ENCODE data around the gene FLT3LG. TPM values are rescaled to one million over a fixed set of nuclear protein-coding genes. Genes with fewer than 3 reads are reported as not detected.
"Not testable (repeated sequence)": the region's sequence is repeated elsewhere in the genome, so short reads cannot be mapped to it uniquely, and the experiment has no call there.

Gene FLT3LG
- total RNA-seq, 6 experiments from 2014 or later, result 0.80 to 4.4 (median 2.3) TPM

- TF ChIP-seq CTCF (IDR thresholded peaks at IDR 0.05), result no peak
- TF ChIP-seq POLR2A (IDR thresholded peaks at IDR 0.05), result no peak
- Histone ChIP-seq H3K27ac (peak overlapping the region in 1 of 3 donors; percentile 18), H3K36me3 (peaks cover 0 to 12% (median 0%) of the 10 kb centered on the region in 4 donors), H3K9me3 (no peaks in the 10 kb centered on the region), H3K4me3 (no peak overlapping the region), H3K4me1 (peaks cover 0 to 6% (median 2%) of the 10 kb centered on the region in 4 donors), H3K27me3 (no peaks in the 10 kb centered on the region)
- WGBS (ENCODE audit: insufficient coverage, low coverage, low lambda C conversion rate, missing lambda C conversion rate), result 62% methylated on average over 5 of the region's 5 CpGs
- DNase-seq (no peak), ATAC-seq (no peak)
- intact Hi-C loops (cut with DNase I), result no loop called here
Measured at GRCh38 chr19:49456326-49456725, 17.7 kb upstream of the FLT3LG start.

- Histone ChIP-seq H3K4me1 (peaks cover 0 to 6% (median 0%) of the 10 kb centered on the region in 4 donors), H3K27ac (peak overlapping the region in 1 of 3 donors; percentile 8), H3K27me3 (no peaks in the 10 kb centered on the region), H3K9me3 (no peaks in the 10 kb centered on the region), H3K36me3 (peaks cover 0 to 12% (median 0%) of the 10 kb centered on the region in 4 donors), H3K4me3 (no peak overlapping the region)
- DNase-seq (no peak), ATAC-seq (peak in 1 of 4 donors; percentile 16)
- TF ChIP-seq CTCF (IDR thresholded peaks at IDR 0.05) (no peak), POLR2A (IDR thresholded peaks at IDR 0.05) (no peak)
- intact Hi-C loops (cut with DNase I), result no loop called here
- WGBS (ENCODE audit: insufficient coverage, low coverage, low lambda C conversion rate, missing lambda C conversion rate), result no CpG with 5 or more reads among the region's 5 CpGs
Measured at GRCh38 chr19:49458567-49458903, 15.5 kb upstream of the FLT3LG start.

- Histone ChIP-seq H3K4me3 (no peak overlapping the region), H3K36me3 (peaks cover 0 to 12% (median 0%) of the 10 kb centered on the region in 4 donors), H3K4me1 (no peaks in the 10 kb centered on the region), H3K9me3 (no peaks in the 10 kb centered on the region), H3K27ac (no peak overlapping the region), H3K27me3 (no peaks in the 10 kb centered on the region)
- WGBS (ENCODE audit: insufficient coverage, low coverage, low lambda C conversion rate, missing lambda C conversion rate), result 83% methylated on average over 5 of the region's 12 CpGs
- TF ChIP-seq POLR2A (IDR thresholded peaks at IDR 0.05) (no peak), CTCF (IDR thresholded peaks at IDR 0.05) (no peak)
- intact Hi-C loops (cut with DNase I), result no loop called here
- no peak for DNase-seq
- no peak for ATAC-seq
Measured at GRCh38 chr19:49459388-49459787, 14.6 kb upstream of the FLT3LG start.

GRCh38 chr19:49461130-49461529, 12.9 kb upstream of the FLT3LG start:
- DNase-seq; H3K27me3 ChIP-seq; intact Hi-C loops (cut with DNase I); H3K9me3 ChIP-seq; ATAC-seq; H3K4me1 ChIP-seq; H3K27ac ChIP-seq; H3K4me3 ChIP-seq: not testable (repeated sequence)
- peaks cover 0 to 12% (median 0%) of the 10 kb centered on the region in 4 donors for H3K36me3 ChIP-seq
- WGBS (ENCODE audit: insufficient coverage, low coverage, low lambda C conversion rate, missing lambda C conversion rate), result no CpG with 5 or more reads among the region's 1 CpG

- 80% methylated on average over 1 of the region's 37 CpGs for WGBS (ENCODE audit: insufficient coverage, low coverage, low lambda C conversion rate, missing lambda C conversion rate)
- H3K27ac ChIP-seq, result no peak overlapping the region
- peak in 1 of 4 donors; percentile 8 for ATAC-seq
- intact Hi-C loops (cut with DNase I), result no loop called here
- DNase-seq, result no peak
- TF ChIP-seq POLR2A (IDR thresholded peaks at IDR 0.05), result no peak
- no peaks in the 10 kb centered on the region for H3K27me3 ChIP-seq
- H3K36me3 ChIP-seq, result peaks cover 0 to 12% (median 0%) of the 10 kb centered on the region in 4 donors
- no peaks in the 10 kb centered on the region for H3K4me1 ChIP-seq
- H3K4me3 ChIP-seq, result no peak overlapping the region
- H3K9me3 ChIP-seq, result no peaks in the 10 kb centered on the region
Measured at GRCh38 chr19:49461656-49462055, 12.4 kb upstream of the FLT3LG start.

- peaks cover 0 to 12% (median 0%) of the 10 kb centered on the region in 4 donors for H3K36me3 ChIP-seq
Measured at GRCh38 chr19:49462492-49462891, 11.5 kb upstream of the FLT3LG start.

More at GRCh38 chr19:49462492-49462891, 11.5 kb upstream of the FLT3LG start:
- TF ChIP-seq CTCF (IDR thresholded peaks at IDR 0.05) (no peak), POLR2A (IDR thresholded peaks at IDR 0.05) (no peak)
- H3K27ac ChIP-seq, result no peak overlapping the region
- no peak for DNase-seq
- no peaks in the 10 kb centered on the region for H3K27me3 ChIP-seq
- no peaks in the 10 kb centered on the region for H3K9me3 ChIP-seq
- no peaks in the 10 kb centered on the region for H3K4me1 ChIP-seq
- no peak for ATAC-seq
- no peak overlapping the region for H3K4me3 ChIP-seq
- intact Hi-C loops (cut with DNase I), result no loop called here
- 90% methylated on average over 11 of the region's 12 CpGs for WGBS (ENCODE audit: insufficient coverage, low coverage, low lambda C conversion rate, missing lambda C conversion rate)
